IMR-90 (cell line): ENCODE data around the gene PRKCA. TPM values are rescaled to one million over a fixed set of nuclear protein-coding genes. Genes with fewer than 3 reads are reported as not detected.

ENCODE experiments used
- ATAC-seq: fragments of 200-7000 bp; cut with Tn5 transposase; 2 replicates; pipeline ENCODE4 v1.9.1; 2020; ENCODE audit warnings: low read depth, mild to moderate bottlenecking, moderate library complexity
- BruUV-seq: library from RNA; stranded (reverse); fragments of 400-500 nt; replicated peaks from 2 replicates; lab custom pipeline; 2021; lab: Mats Ljungman, UMichigan
- CTCF ChIA-PET: fragments of 300-600 bp; formaldehyde crosslinking; extraction: SDS; loops from one replicate; lab custom pipeline; 2021; ENCODE audit warnings: antibody characterized with exemption; lab: Yijun Ruan, JAX
- POLR2A ChIA-PET: fragments of 300-600 bp; sonication (Branson Sonifier 250); formaldehyde crosslinking; loops from one replicate; lab custom pipeline; 2022; ENCODE audit warnings: antibody characterized with exemption; ENCODE audit not compliant: unreplicated experiment; lab: Charles Lee
- DNase-seq: peaks from one replicate; pipeline ENCODE4 v3.0.0; 2013
- H2AFZ ChIP-seq: replicated peaks from 2 replicates; pipeline ENCODE3; 2013; ENCODE audit warnings: low read length, mild to moderate bottlenecking; ENCODE audit not compliant: poor library complexity
- H2AK5ac ChIP-seq: 2 replicates; pipeline ENCODE4 v1.6.1; 2013; ENCODE audit warnings: low read depth, low read length, inconsistent platforms
- H2AK9ac ChIP-seq: replicated peaks from 2 replicates; pipeline ENCODE3; 2013; ENCODE audit warnings: mild to moderate bottlenecking, low read depth, low read length, moderate library complexity; ENCODE audit not compliant: poor library complexity
- H2BK120ac ChIP-seq: 2 replicates; pipeline ENCODE4 v1.6.1; 2013; ENCODE audit warnings: low read depth, low read length, inconsistent platforms
- H2BK15ac ChIP-seq: 3 replicates; pipeline ENCODE4 v1.6.1; 2013; ENCODE audit warnings: low read depth, low read length, inconsistent platforms
- H2BK20ac ChIP-seq: 2 replicates; pipeline ENCODE4 v1.6.1; 2013; ENCODE audit warnings: low read depth, mild to moderate bottlenecking, inconsistent platforms, low read length, moderate library complexity
- H2BK5ac ChIP-seq: 2 replicates; pipeline ENCODE4 v1.6.1; 2013; ENCODE audit warnings: mild to moderate bottlenecking, low read depth, low read length, inconsistent platforms; ENCODE audit not compliant: poor library complexity, severe bottlenecking
- H3K14ac ChIP-seq: replicated peaks from 2 replicates; pipeline ENCODE4 v1.6.1; 2013; ENCODE audit warnings: low read depth, low read length, inconsistent platforms
- H3K18ac ChIP-seq: 2 replicates; pipeline ENCODE4 v1.6.1; 2013; ENCODE audit warnings: low read depth, low read length, control low read depth
- H3K23ac ChIP-seq: 2 replicates; pipeline ENCODE4 v1.6.1; 2013; ENCODE audit warnings: low read depth, low read length, inconsistent platforms
- H3K27ac ChIP-seq: 2 replicates; pipeline ENCODE4 v1.5.1; 2013; ENCODE audit warnings: mild to moderate bottlenecking, control low read depth, low read length; ENCODE audit not compliant: insufficient read depth
- H3K27me3 ChIP-seq: 2 replicates; pipeline ENCODE4 v1.6.1; 2013; ENCODE audit warnings: low read length; ENCODE audit not compliant: control insufficient read depth, insufficient read depth
- H3K36me3 ChIP-seq: 2 replicates; pipeline ENCODE4 v1.6.1; 2013; ENCODE audit warnings: low read length, mixed read lengths; ENCODE audit not compliant: control insufficient read depth, insufficient read depth
- H3K4ac ChIP-seq: 2 replicates; pipeline ENCODE4 v1.6.1; 2013; ENCODE audit warnings: low read depth, low read length, inconsistent platforms
- H3K4me1 ChIP-seq: 2 replicates; pipeline ENCODE4 v1.6.1; 2013; ENCODE audit warnings: low read length, mixed read lengths; ENCODE audit not compliant: control insufficient read depth, insufficient read depth
- H3K4me2 ChIP-seq: 2 replicates; pipeline ENCODE4 v1.6.1; 2013; ENCODE audit warnings: low read depth, mild to moderate bottlenecking, control low read depth, low read length, moderate library complexity
- H3K4me3 ChIP-seq: 2 replicates; pipeline ENCODE4 v1.5.1; 2013; ENCODE audit warnings: low read depth, mild to moderate bottlenecking, control low read depth, low read length, moderate library complexity; ENCODE audit not compliant: insufficient read depth
- H3K56ac ChIP-seq: 2 replicates; pipeline ENCODE4 v1.6.1; 2013; ENCODE audit warnings: low read length, inconsistent platforms; ENCODE audit not compliant: insufficient read depth; ENCODE audit errors: extremely low read depth
- H3K79me1 ChIP-seq, 2 experiments: 2 replicates each; pipeline ENCODE4 v1.6.1; 2013; ENCODE audit warnings: low read length in 2 of 2, inconsistent platforms in 1 of 2, low read depth in 1 of 2
- H3K9ac ChIP-seq: 2 replicates; pipeline ENCODE4 v1.6.1; 2013; ENCODE audit warnings: low read depth, low read length, control low read depth
- H3K9me1 ChIP-seq: 2 replicates; pipeline ENCODE4 v1.6.1; 2013; ENCODE audit warnings: low read length, inconsistent platforms; ENCODE audit not compliant: insufficient read depth
- H3K9me3 ChIP-seq: 2 replicates; pipeline ENCODE4 v1.6.1; 2013; ENCODE audit warnings: low read length; ENCODE audit not compliant: control insufficient read depth, insufficient read depth
- H4K20me1 ChIP-seq: 2 replicates; pipeline ENCODE4 v1.6.1; 2013; ENCODE audit warnings: low read length, inconsistent platforms; ENCODE audit not compliant: insufficient read depth
- H4K5ac ChIP-seq: 2 replicates; pipeline ENCODE4 v1.6.1; 2013; ENCODE audit warnings: mild to moderate bottlenecking, low read depth, low read length, control low read depth
- H4K8ac ChIP-seq, 2 experiments: 2 replicates each; pipeline ENCODE4 v1.6.1; 2013; ENCODE audit warnings: low read depth in 2 of 2, low read length in 2 of 2, control low read depth in 1 of 2, inconsistent platforms in 1 of 2
- H4K91ac ChIP-seq: 2 replicates; pipeline ENCODE4 v1.6.1; 2013; ENCODE audit warnings: low read depth, low read length, inconsistent platforms; ENCODE audit not compliant: insufficient read depth
- BHLHE40 ChIP-seq: fragments of 150-350 bp; IDR thresholded peaks from 2 replicates; pipeline ENCODE4 v1.6.1; 2016; ENCODE audit warnings: mild to moderate bottlenecking, low read depth, low read length
- CEBPB ChIP-seq: IDR thresholded peaks from 2 replicates; pipeline ENCODE4 v1.6.1; 2012; ENCODE audit warnings: low read depth, low read length, improper control_type of control experiment
- CHD1 ChIP-seq: IDR thresholded peaks from 2 replicates; pipeline ENCODE4 v1.6.1; 2012; ENCODE audit warnings: low read depth, low read length, improper control_type of control experiment
- FOS ChIP-seq: fragments of 150-350 bp; IDR thresholded peaks from 2 replicates; pipeline ENCODE4 v1.6.1; 2016; ENCODE audit warnings: low read depth, low read length
- MAFK ChIP-seq: IDR thresholded peaks from 2 replicates; pipeline ENCODE4 v1.6.1; 2012; ENCODE audit warnings: low read depth, low read length, improper control_type of control experiment
- MXI1 ChIP-seq: IDR thresholded peaks from 2 replicates; pipeline ENCODE4 v1.6.1; 2012; ENCODE audit warnings: low read depth, mild to moderate bottlenecking, low read length, moderate library complexity, borderline replicate concordance
- NFE2L2 ChIP-seq: fragments of 150-350 bp; IDR thresholded peaks from 2 replicates; pipeline ENCODE4 v1.6.1; 2016; ENCODE audit warnings: low read depth, mild to moderate bottlenecking, low read length
- RAD21 ChIP-seq: IDR thresholded peaks from 2 replicates; pipeline ENCODE4 v1.6.1; 2012; ENCODE audit warnings: low read length, improper control_type of control experiment
- RCOR1 ChIP-seq: IDR thresholded peaks from 2 replicates; pipeline ENCODE4 v1.6.1; 2012; ENCODE audit warnings: mild to moderate bottlenecking, low read length, improper control_type of control experiment; ENCODE audit not compliant: insufficient replicate concordance
- RFX5 ChIP-seq: IDR thresholded peaks from 2 replicates; pipeline ENCODE4 v1.8.0; 2012; ENCODE audit warnings: low read depth, mild to moderate bottlenecking, low read length, moderate library complexity
- SMC3 ChIP-seq: fragments of 150-350 bp; IDR thresholded peaks from 2 replicates; pipeline ENCODE4 v1.6.1; 2016; ENCODE audit warnings: low read depth, mild to moderate bottlenecking, antibody characterized with exemption, low read length, moderate library complexity
- WGBS, 2 experiments: methylation state at CpG; one replicate each; pipeline versions ENCODE4 v1.1.5 to v1.1.7; 2013; ENCODE audit warnings: missing lambda C conversion rate in 2 of 2; ENCODE audit not compliant: insufficient read length in 1 of 2; ENCODE audit errors: extremely low coverage in 2 of 2; 5-methylcytosine and 5-hydroxymethylcytosine counted together
- dilution Hi-C: fragments of 300-500 bp; cut with HindIII; formaldehyde crosslinking; loops from one replicate; pipeline ENCODE4 v1.14.3; 2018; ENCODE audit warnings: low sequenced_read_pairs; ENCODE audit not compliant: unreplicated experiment
- in situ Hi-C: fragments of 300-500 bp; cut with MboI; formaldehyde crosslinking; loops from 3 replicates; pipeline ENCODE4 v1.14.3; 2019; ENCODE audit warnings: low sequenced_read_pairs, inconsistent platforms, mixed read lengths
- intact Hi-C: fragments of 100-400 bp; cut with micrococcal nuclease; formaldehyde crosslinking; loops from 2 replicates; pipeline ENCODE4 v1.10.0; 2022
- polyA plus RNA-seq, 3 experiments: library from polyadenylated mRNA; depleted of rRNA; stranded (reverse); fragments of >200 nt; gene quantifications; 2 replicates each; pipeline ENCODE4 v1.2.3, GENCODE V29; 2012; ENCODE audit warnings: low replicate concordance in 1 of 3
- total RNA-seq: library from RNA; depleted of rRNA; stranded (reverse); fragments of >200 nt; gene quantifications from 2 replicates; pipeline ENCODE4 v1.2.3, GENCODE V29; 2012
- TF ChIP-seq, protein P1 (sequence below): fragments of 150-350 bp; IDR thresholded peaks from 2 replicates; pipeline ENCODE4 v1.6.1; 2017; ENCODE audit warnings: mild to moderate bottlenecking, antibody characterized with exemption, low read length, low read depth
- TF ChIP-seq, protein P2 (sequence below): fragments of 150-350 bp; IDR thresholded peaks from 2 replicates; pipeline ENCODE4 v1.6.1; 2016; ENCODE audit warnings: low read depth, mild to moderate bottlenecking, low read length, moderate library complexity, borderline replicate concordance

Gene PRKCA
- total and polyA plus RNA-seq, 2 of the 4 experiments (the other 2 are of a cell fraction), result 31.0 to 46.0 TPM

DNA sequence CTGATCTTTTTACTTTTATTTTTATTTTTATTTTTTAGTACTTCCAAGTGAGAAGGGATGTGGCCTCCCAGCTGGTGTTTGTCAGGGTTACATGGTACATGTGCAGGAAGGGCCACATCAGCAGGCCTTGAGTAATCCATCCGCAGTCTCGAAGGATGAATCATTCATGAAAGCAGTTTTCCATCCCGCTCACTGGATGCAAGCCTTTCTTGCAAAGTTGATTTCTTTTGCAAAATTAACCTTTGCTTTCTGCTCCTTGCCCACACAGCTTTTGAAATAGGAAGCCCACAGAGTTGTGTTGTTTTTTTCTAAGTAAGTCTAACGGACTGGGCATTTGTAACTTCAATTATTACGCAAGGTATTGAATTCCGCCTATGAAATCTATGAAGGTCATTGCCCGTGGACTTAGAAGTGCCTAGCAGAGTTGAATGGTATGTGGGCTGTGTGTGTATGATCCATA, 157.4 kb downstream of the PRKCA start:
- Histone ChIP-seq H3K14ac (peak overlapping the region; percentile 90), H2BK5ac (peak overlapping the region; percentile 99), H2BK120ac (peak overlapping the region; percentile 98), H2AFZ (no peak overlapping the region), H2AK5ac (peak overlapping the region; percentile 6; the same call in 1 of the 2 replicates), H4K8ac (peak overlapping the region; percentile 83 to 93; a peak in 3 of 4 replicates), H3K9me3 (no peaks in the 10 kb centered on the region), H3K79me1 (peaks cover 51 to 81% of the 10 kb centered on the region in 2 experiments), H3K4me1 (peaks cover 25% of the 10 kb centered on the region), H4K5ac (no peak overlapping the region), H2AK9ac (no peak overlapping the region), H3K9me1 (peaks cover 18% of the 10 kb centered on the region; the same call in 1 of the 2 replicates), H3K27ac (peak overlapping the region; percentile 100), H3K27me3 (no peaks in the 10 kb centered on the region), H3K4me2 (peak overlapping the region; percentile 40; the same call in 1 of the 2 replicates), H3K9ac (peak overlapping the region; percentile 71; the same call in 1 of the 2 replicates), H3K36me3 (peaks cover 1% of the 10 kb centered on the region; the same call in 1 of the 2 replicates), H3K4ac (peak overlapping the region; percentile 96; the same call in 1 of the 2 replicates), H2BK20ac (peak overlapping the region; percentile 94), H2BK15ac (peak overlapping the region; percentile 100; the same call in 2 of the 3 replicates), H3K18ac (peak overlapping the region; percentile 20; the same call in 1 of the 2 replicates), H4K91ac (peak overlapping the region; percentile 92), H3K23ac (peak overlapping the region; percentile 91; the same call in 1 of the 2 replicates), H3K4me3 (no peak overlapping the region), H3K56ac (peak overlapping the region; percentile 93), H4K20me1 (no peaks in the 10 kb centered on the region)
- dilution Hi-C loops (no loop called here), intact Hi-C loops (no loop called here), in situ Hi-C loops (no loop called here)
- BruUV-seq, result no TSS peak
- WGBS, 2 experiments, result 0% methylated on average over 3 of the region's 7 CpGs; no CpG with 5 or more reads in 1 of the 2 experiments
- ChIA-PET CTCF (interaction anchor here (1.1 kb wide), 1 partner anchor 107 kb away, joined by 4 read pairs; no protein-coding TSS in a partner anchor), POLR2A (interaction anchor here (0.6 kb wide), 1 partner anchor 17 kb away, joined by 5 read pairs; no protein-coding TSS in a partner anchor)
- peak; percentile 45; the same call in 1 of the 2 replicates for TF ChIP-seq MAFK
- TF ChIP-seq, protein P1, sequence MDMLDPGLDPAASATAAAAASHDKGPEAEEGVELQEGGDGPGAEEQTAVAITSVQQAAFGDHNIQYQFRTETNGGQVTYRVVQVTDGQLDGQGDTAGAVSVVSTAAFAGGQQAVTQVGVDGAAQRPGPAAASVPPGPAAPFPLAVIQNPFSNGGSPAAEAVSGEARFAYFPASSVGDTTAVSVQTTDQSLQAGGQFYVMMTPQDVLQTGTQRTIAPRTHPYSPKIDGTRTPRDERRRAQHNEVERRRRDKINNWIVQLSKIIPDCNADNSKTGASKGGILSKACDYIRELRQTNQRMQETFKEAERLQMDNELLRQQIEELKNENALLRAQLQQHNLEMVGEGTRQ, result peak; percentile 20; the same call in 1 of the 2 replicates
- peak; percentile 32; the same call in 1 of the 2 replicates for TF ChIP-seq SMC3
- TF ChIP-seq, protein P2, sequence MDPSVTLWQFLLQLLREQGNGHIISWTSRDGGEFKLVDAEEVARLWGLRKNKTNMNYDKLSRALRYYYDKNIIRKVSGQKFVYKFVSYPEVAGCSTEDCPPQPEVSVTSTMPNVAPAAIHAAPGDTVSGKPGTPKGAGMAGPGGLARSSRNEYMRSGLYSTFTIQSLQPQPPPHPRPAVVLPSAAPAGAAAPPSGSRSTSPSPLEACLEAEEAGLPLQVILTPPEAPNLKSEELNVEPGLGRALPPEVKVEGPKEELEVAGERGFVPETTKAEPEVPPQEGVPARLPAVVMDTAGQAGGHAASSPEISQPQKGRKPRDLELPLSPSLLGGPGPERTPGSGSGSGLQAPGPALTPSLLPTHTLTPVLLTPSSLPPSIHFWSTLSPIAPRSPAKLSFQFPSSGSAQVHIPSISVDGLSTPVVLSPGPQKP, result no peak
- TF ChIP-seq CHD1, result 0 out of 2 replicates have a peak, but pooled peaks have one; percentile 56
- TF ChIP-seq RFX5, result no peak
- TF ChIP-seq RCOR1, result peak; percentile 82
- TF ChIP-seq NFE2L2, result 0 out of 2 replicates have a peak, but pooled peaks have one; percentile 6
- TF ChIP-seq CEBPB, result peak; percentile 90
- no peak for TF ChIP-seq RAD21
- peak; percentile 83 for TF ChIP-seq MXI1
- peak; percentile 88 for TF ChIP-seq BHLHE40
- TF ChIP-seq FOS, result peak; percentile 90
- ATAC-seq, result peak; percentile 88
- DNase-seq, result peak; percentile 99
